Loucy (cell line): ENCODE results near the gene RPH3AL.
"Not testable (repeated sequence)": the region's sequence is repeated elsewhere in the genome, so short reads cannot be mapped to it uniquely, and the experiment has no call there.

Experiments
- H2AFZ ChIP-seq: fragments of 200-600 bp; sonication (generic); 2 replicates; pipeline ENCODE4 v1.6.0; 2016; ENCODE audit warnings: antibody characterized with exemption, mild to moderate bottlenecking, low read length, moderate library complexity
- H3F3A ChIP-seq: fragments of 200-600 bp; 2 replicates; pipeline ENCODE4 v1.6.0; 2016; ENCODE audit warnings: antibody characterized with exemption, low read depth, mild to moderate bottlenecking
- H3K27me3 ChIP-seq: fragments of 200-600 bp; sonication (generic); 2 replicates; pipeline ENCODE4 v1.6.1; 2014; ENCODE audit warnings: low read length, mild to moderate bottlenecking; ENCODE audit not compliant: insufficient read depth, poor library complexity, severe bottlenecking
- H3K36me3 ChIP-seq: fragments of 200-600 bp; sonication (generic); 2 replicates; pipeline ENCODE4 v1.6.1; 2016; ENCODE audit warnings: low read length; ENCODE audit not compliant: insufficient read depth
- H3K4me1 ChIP-seq: fragments of 200-600 bp; sonication (generic); 2 replicates; pipeline ENCODE4 v1.5.1; 2014; ENCODE audit warnings: low read length, mild to moderate bottlenecking; ENCODE audit not compliant: insufficient read depth, poor library complexity, severe bottlenecking
- H3K4me2 ChIP-seq: fragments of 200-600 bp; sonication (generic); 2 replicates; pipeline ENCODE4 v1.6.0; 2014; ENCODE audit warnings: antibody characterized with exemption, low read length, low read depth, mild to moderate bottlenecking; ENCODE audit not compliant: poor library complexity, severe bottlenecking
- H3K4me3 ChIP-seq: fragments of 200-600 bp; sonication (generic); 2 replicates; pipeline ENCODE4 v1.5.1; 2014; ENCODE audit warnings: low read length, mild to moderate bottlenecking, mixed read lengths; ENCODE audit not compliant: poor library complexity, severe bottlenecking
- H3K79me2 ChIP-seq: fragments of 200-600 bp; sonication (generic); 2 replicates; pipeline ENCODE4 v1.6.1; 2014; ENCODE audit warnings: low read length; ENCODE audit not compliant: insufficient read depth
- H3K9ac ChIP-seq: fragments of 200-600 bp; sonication (generic); 2 replicates; pipeline ENCODE4 v1.6.0; 2014; ENCODE audit warnings: mild to moderate bottlenecking, low read depth, low read length, moderate library complexity; ENCODE audit not compliant: poor library complexity, severe bottlenecking
- H3K9me2 ChIP-seq: fragments of 200-600 bp; sonication (generic); replicated peaks from 2 replicates; pipeline ENCODE4 v1.6.1; 2016; ENCODE audit warnings: low read depth, low read length, mixed read lengths
- H3K9me3 ChIP-seq: fragments of 200-600 bp; sonication (generic); 2 replicates; pipeline ENCODE4 v1.6.1; 2014; ENCODE audit warnings: mild to moderate bottlenecking, antibody characterized with exemption, low read length, low read depth; ENCODE audit not compliant: insufficient read depth
- H4K20me1 ChIP-seq: fragments of 200-600 bp; sonication (generic); 2 replicates; pipeline ENCODE4 v1.6.0; 2014; ENCODE audit warnings: antibody characterized with exemption, low read length, mild to moderate bottlenecking; ENCODE audit not compliant: insufficient read depth, poor library complexity, severe bottlenecking
- CTCF ChIP-seq: fragments of 200-600 bp; sonication (generic); conservative IDR thresholded peaks from 2 replicates; pipeline ENCODE4 v1.5.1; 2014; ENCODE audit warnings: mild to moderate bottlenecking, antibody characterized with exemption, low read length
- EZH2phosphoT487 ChIP-seq: fragments of 200-600 bp; IDR thresholded peaks from 2 replicates; pipeline ENCODE4 v1.6.1; 2018; ENCODE audit warnings: antibody characterized with exemption, mild to moderate bottlenecking, moderate library complexity, borderline replicate concordance

Gene RPH3AL

GRCh38 chr17:208429-208828 lies 144.2 kb downstream of the RPH3AL start:
- Histone ChIP-seq H3K27me3 (no peaks in the 10 kb centered on the region), H2AFZ (no peak overlapping the region), H3K9ac (no peak overlapping the region), H3K4me1 (no peaks in the 10 kb centered on the region), H3F3A (no peaks in the 10 kb centered on the region), H3K9me3 (peaks cover 12% of the 10 kb centered on the region; the same call in 1 of the 2 replicates), H3K4me3 (no peak overlapping the region), H3K9me2 (no peaks in the 10 kb centered on the region), H3K36me3 (no peaks in the 10 kb centered on the region), H3K79me2 (no peaks in the 10 kb centered on the region), H3K4me2 (no peak overlapping the region), H4K20me1 (no peaks in the 10 kb centered on the region)
- no peak for TF ChIP-seq CTCF
- no peak for TF ChIP-seq EZH2phosphoT487

GRCh38 chr17:207775-208174 lies 144.8 kb downstream of the RPH3AL start:
- no peak overlapping the region for H2AFZ ChIP-seq
- no peaks in the 10 kb centered on the region for H3F3A ChIP-seq
- H3K36me3 ChIP-seq = no peaks in the 10 kb centered on the region
- no peaks in the 10 kb centered on the region for H3K9me2 ChIP-seq
- H3K9ac ChIP-seq = no peak overlapping the region
- H3K27me3 ChIP-seq = no peaks in the 10 kb centered on the region
- no peaks in the 10 kb centered on the region for H4K20me1 ChIP-seq
- TF ChIP-seq CTCF (no peak), EZH2phosphoT487 (no peak)
- H3K79me2 ChIP-seq = no peaks in the 10 kb centered on the region
- no peaks in the 10 kb centered on the region for H3K4me1 ChIP-seq
- peaks cover 12% of the 10 kb centered on the region; the same call in 1 of the 2 replicates for H3K9me3 ChIP-seq
- no peak overlapping the region for H3K4me2 ChIP-seq
- no peak overlapping the region for H3K4me3 ChIP-seq

- peaks cover 7% of the 10 kb centered on the region; the same call in 1 of the 2 replicates for H3K9me3 ChIP-seq
- H3K4me3 ChIP-seq = no peak overlapping the region
- no peak overlapping the region for H3K4me2 ChIP-seq
- no peak overlapping the region for H3K9ac ChIP-seq
- no peaks in the 10 kb centered on the region for H3K36me3 ChIP-seq
- no peaks in the 10 kb centered on the region for H3K27me3 ChIP-seq
- H2AFZ ChIP-seq = no peak overlapping the region
- H4K20me1 ChIP-seq = no peaks in the 10 kb centered on the region
- H3F3A ChIP-seq = no peaks in the 10 kb centered on the region
- no peak for TF ChIP-seq EZH2phosphoT487
- no peak for TF ChIP-seq CTCF
- H3K79me2 ChIP-seq = no peaks in the 10 kb centered on the region
- no peaks in the 10 kb centered on the region for H3K4me1 ChIP-seq
- no peaks in the 10 kb centered on the region for H3K9me2 ChIP-seq
Observed at GRCh38 chr17:206941-207560, 145.6 kb downstream of the RPH3AL start.

- not testable (repeated sequence) for H3K9me3 ChIP-seq, H3K4me2 ChIP-seq, H2AFZ ChIP-seq, H4K20me1 ChIP-seq, H3K4me1 ChIP-seq, H3K79me2 ChIP-seq, H3K36me3 ChIP-seq, H3K9ac ChIP-seq, H3K4me3 ChIP-seq, H3K27me3 ChIP-seq, H3F3A ChIP-seq, H3K9me2 ChIP-seq
Observed at GRCh38 chr17:206484-206883, 146.1 kb downstream of the RPH3AL start.
